Stimulated activated CD8-positive, alpha-beta memory T cell treated with anti-CD3 and anti-CD28 coated beads, Interleukin-2, amount 100 ng/mL, for 48 hours (primary cell): ENCODE data around the gene GTF3C1.
A peak's percentile ranks its signal among the peaks of the same experiment; 100 is the strongest.

Experiments
- DNase-seq, 2 donors: peaks; one replicate each; pipeline ENCODE4 v3.0.0-alpha.2; 2020; ENCODE audit warnings: low read depth in 2 of 2

Gene GTF3C1

DNA sequence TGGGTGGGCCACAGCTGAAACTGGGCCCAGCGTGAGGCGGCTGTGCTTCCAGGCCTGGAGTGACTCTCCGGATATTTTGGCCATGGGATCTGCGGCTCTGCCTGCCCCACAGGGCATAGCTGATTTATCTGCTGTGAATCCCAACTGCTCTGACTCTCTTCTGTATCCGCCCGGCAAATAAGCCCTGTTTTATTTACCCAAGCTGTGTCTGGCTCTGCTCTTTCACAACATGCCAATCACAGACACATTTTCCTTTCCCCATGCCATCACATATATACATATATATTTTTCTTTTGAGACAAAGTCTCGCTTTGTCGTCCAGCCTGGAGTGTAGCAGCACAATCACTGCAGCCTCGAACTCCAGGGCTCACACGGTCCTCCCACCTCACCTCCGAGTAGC lies 33.3 kb downstream of the GTF3C1 start:
- DNase-seq, result no peak

DNA sequence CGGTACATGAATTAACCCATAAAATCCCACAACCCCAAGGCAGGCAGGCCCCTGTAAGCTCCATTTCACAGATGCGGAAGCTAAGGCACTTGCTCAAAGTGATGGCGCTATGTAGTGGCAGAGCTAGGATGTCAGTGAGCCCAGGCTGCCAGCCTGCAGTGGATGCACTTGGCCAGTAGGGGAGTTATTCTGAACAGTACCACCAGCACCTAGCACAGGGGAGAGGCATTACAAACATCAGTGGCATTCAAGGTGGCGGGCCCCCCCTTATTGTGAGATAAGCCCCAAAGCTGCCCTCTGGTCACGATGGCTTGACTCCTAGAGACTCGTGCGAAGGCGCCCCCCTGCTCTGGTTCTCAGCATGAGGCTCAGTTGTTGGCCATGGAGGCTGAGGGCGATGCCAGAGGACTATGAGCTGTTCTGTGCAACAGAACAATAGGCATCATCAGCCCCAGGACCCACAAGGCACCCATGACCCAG lies 33.8 kb downstream of the GTF3C1 start:
- peak; percentile 7 to 13 for DNase-seq

DNA sequence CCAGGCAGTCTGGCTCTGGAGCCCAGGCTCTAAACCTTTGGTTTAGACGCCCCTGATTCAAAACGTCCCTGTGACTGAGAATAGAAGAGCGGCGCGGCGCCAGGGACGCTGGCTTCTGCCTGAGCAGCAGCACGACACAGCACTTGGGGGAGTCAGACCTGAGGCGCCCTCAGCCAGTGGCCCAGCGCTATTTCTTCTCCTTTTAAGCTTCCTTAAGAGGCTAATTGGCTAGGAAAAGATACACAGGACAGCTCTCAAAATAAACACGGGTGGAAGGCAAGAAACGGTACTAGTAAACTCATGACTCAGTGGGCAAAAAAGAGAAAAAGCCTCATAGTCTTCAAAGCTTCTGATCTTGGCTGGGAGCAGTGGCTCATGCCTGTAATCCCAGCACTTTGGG lies 34.9 kb downstream of the GTF3C1 start:
- no peak for DNase-seq

DNA sequence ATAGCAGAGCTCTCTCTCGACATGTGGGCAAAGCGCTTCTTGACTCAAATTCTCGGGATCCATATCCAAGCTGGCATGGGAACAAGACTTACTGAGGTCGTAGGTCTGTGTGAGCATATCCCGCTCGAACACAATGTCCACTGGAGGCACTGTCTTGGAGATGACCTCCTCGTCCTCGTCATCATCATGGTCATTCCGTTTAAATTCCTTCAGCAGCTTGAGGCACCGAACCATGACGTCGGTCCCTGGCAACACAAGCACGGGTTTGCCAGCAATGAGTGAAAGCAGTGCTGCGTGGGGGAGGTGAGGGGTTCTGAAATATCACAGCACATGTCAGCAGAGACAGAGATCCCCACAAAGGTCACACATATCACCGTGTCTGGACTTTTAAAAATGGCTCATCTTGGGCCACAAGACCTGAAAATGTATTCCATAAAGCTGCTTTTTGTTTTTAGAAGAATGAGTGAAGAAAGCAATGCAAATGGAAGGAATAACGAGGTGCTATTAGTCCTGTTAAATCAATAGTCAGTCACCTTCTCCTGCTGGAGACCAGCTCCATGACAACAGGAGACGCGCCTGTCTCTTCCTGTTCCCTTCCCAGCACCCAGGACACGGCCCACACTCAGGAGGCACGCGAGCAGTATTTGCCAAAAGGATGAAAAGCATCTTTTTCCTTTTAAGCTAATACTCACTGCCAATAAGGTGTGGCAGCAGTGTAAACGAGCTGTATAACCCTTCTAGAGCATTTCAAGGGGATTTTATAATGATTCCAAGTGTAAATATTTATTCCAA lies 37.9 kb downstream of the GTF3C1 start:
- DNase-seq, result no peak

DNA sequence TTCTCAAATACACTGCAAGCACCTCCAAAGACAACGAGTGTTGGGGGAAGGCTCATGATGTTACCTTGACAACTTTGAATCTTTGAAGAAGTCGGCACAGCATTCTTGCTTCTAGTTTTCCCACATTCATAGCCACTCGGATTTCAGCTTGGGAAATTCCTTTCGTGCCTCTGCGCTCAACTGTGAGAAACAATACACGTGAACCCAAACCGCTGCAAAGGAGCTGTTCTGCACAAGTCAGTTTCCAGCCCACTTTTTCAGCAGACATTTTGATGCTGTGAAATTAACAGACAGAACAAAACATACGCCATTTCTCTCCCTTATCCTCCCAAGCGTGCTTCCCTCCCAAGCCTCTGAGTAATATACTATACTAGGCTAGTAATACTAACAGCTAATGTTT lies 41.2 kb downstream of the GTF3C1 start:
- no peak for DNase-seq

DNA sequence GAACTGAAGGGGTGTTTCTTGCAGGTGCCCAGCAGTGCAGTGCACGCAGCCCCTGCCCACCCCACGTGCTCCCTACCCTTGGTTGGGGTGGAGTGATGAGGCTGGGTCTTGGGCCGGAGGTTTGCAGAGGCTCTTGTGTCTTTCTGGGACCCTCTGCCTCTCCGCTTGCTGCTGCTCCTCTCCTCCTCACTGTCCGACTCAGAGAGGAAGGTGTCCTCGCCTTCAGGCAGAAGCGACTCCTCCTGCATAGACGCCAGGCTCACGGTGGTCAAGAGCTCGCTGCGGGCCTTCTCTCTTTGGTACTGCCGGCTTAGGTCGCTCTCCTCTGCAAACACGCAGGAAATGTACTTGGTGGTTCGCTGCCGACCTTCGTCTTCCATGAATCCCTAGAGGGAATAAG lies 42.9 kb downstream of the GTF3C1 start:
- no peak for DNase-seq

DNA sequence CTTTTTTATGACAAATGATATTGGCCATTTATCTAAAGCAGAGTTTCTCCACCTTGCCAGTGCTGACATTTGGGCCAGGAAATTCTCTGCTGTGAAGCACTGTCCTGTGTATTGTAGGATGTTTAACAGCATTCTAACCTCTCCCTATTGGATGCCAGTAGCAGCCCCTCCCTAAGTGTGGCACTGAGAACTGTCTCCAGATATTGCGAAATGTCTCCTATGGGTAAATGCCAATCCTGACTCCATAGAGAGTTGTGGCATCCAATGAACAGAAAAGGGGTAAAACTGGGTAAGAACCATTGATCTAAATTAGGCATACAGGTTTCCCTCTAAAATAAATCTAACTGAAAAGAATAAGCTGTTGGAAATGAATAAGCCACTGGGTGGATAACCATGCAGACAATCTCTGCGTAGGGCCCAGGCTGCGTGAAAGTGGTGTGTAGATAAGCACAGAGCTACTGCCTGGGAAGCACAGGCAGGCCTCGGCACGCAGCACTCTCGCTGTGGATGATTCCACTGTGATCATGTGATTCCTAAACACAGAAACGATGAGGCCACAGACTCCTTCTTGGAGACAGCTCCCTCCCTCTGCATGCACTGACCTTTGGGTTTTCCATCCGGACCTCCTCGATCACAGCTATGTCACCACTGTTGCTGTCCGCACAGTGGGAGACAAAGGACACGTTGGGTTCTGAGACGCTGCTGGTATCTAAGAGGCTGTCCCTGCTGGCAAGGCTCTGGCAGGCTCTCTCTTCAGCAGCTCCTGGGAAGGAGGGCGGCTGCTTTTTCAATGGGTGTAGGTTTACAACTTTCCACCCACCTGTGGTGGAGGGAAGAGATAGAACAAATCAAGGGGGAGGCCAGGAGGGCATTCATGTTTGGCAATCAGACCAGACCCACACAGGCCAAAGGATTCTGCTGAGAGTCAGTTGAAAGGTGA lies 44.1 kb downstream of the GTF3C1 start:
- DNase-seq, result no peak

DNA sequence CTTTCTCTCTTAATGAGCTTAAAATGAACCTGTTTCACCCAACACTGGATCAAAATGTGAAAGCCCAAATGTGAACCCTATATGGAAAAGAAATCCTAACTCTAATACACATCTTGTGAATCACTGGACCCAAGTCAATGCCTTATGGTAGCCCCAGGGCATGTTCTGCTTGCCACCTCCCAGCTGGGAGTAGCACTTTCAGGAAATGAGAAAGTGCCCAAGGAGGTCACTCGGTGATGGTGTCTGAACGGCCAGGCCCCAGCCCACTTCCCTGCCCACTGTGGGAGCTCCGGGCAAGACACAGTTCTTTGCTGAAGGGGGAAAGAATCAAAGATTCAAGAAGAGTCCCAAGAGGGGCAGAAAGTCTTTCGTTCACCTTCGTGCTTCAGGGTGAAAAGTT lies 46.1 kb downstream of the GTF3C1 start:
- no peak for DNase-seq

DNA sequence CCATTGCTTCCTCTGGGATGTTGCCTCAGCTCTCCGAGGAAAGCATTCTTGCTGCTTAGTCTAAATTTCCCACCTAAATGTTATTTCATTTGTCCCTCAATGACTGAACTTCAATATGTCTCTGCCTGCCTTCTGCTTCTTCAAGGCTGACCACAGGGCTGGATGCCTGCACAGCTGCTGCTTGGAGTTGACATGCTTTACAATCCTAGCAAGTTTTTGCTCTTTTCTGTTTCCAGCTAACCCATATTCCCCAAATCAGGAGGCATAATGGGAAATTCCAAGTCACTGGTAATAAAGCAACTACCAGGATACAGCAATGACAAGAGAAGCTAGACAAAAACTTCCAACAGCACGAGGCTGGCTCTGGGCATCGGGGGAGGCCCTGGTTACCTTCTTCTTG lies 48.9 kb downstream of the GTF3C1 start:
- no peak for DNase-seq

DNA sequence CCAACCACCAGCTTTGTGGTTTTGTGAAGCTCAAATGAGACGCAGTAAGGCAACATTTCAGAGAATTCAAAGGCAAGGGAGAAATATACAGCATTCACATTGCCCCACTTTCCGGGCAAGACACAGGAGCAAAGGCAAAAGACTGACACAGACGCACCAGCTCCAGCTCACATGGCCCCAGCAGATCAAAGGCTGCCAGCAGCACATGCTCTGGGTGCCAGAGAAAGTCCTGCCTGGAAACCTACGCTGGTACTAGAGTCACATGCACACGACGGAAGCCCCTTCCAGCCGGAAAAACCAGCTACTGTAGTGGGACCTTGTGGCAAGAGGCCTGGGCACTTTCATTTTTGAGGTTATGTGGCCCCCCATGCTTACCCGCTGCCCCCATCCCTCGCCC lies 50.1 kb downstream of the GTF3C1 start:
- DNase-seq, result no peak

DNA sequence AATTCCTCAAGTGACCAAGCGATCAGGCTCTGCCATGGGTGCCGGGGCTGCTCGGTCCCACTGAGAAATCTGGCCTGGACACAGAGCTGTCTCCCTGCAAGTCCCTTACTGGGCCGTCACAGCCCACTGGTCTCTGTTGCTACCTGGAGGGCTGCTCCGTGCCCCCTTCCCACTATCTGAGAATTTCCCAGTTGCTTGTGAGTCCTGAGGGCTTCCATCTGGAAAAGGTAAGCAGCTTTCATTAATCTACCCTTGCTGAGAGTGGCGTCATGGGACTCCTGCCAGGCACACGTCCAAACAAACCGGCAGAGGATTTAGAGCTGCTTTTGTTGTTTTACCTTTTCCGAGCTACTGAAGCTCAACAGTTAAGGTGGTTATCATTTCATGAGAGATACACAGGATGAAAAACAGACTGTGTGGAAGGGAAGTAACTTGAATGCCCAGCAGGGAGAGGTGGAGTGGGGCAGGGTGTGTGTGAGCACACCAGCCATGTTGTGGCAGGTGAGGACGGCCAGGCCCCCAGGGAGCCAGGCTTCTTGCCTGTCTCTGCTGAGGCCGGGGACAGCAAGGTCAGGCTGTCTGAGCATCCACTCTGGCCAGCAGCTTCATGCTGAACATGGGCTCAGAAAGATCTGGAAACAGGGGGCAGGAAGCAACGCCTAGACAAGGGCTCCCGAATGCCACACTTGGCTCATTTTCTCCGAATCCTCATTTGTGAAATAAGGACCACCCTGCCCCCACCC lies 50.6 kb downstream of the GTF3C1 start:
- DNase-seq, result no peak

DNA sequence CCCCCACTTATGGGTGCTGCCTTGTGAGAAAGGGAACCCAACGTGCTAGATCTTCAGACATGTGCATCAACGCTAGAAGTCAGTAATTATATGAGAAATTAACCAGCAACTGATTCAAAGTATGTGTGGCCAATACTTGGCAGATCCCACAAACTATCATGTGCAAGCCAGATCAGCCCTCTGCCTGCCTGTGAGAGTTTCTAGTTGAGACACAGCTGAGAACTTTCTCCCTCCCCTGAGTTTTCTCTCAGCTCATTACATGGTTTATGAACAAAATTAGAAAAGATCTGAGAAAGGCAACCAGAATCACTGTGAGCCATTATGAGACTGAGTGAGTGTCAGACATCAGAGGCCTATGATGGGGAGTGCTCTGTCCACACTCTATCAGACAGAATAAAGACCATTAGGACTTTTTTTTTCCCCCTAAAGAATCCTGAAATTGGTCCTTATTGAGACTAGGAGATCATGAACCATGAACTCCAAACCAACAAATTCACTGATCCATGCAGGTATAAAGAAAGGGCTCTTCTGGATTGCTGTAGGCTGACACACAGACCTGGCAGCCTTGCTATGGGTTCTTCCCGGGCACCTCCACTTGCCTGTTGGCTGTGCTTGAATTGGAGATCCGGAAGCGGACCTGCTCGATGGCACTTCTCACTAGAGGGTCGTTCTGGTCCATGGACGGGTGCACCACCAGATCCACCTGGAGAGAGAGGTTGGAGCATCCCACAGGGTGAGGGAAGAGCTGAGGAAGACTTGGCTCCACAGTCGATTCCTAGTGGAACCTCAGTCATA lies 51.5 kb downstream of the GTF3C1 start:
- no peak for DNase-seq

DNA sequence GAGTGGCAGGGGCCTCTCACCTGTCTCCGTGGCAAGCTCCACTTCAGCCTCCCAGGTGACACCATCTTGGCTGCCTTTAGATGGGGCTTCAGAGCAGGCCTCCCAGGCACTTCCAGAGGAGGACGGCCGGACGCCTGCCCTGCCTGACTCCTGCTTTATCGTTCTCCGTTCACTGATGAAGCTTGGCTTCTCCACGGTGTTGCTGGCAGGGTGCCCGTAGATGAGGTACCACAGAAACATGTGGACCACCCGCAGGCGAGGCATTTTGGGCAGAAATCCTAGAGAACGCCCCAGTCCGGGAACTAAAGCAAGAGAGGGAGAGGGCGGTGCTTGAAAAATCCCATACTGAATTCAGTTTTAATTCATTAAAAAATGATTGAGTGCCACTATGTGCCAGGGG lies 54.5 kb downstream of the GTF3C1 start:
- DNase-seq, result no peak

DNA sequence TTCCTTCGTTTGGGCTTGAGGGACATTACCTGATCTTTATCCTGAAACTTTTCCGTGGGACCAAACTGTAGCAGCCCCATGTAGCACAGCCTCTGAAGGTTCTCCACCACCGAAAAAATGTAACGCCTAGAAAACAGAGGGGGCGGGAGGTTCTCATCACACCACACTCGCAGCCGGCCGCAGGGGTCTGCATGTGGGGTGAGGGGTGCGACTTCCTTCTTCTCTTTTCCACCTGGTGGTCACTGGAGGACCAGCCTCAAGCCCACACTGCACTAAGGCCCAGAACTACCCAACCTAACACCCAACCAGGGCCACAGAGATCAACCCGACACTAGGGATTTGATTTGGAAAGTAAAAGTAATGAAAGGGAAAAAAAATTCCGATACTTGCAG lies 57.1 kb downstream of the GTF3C1 start:
- no peak for DNase-seq

DNA sequence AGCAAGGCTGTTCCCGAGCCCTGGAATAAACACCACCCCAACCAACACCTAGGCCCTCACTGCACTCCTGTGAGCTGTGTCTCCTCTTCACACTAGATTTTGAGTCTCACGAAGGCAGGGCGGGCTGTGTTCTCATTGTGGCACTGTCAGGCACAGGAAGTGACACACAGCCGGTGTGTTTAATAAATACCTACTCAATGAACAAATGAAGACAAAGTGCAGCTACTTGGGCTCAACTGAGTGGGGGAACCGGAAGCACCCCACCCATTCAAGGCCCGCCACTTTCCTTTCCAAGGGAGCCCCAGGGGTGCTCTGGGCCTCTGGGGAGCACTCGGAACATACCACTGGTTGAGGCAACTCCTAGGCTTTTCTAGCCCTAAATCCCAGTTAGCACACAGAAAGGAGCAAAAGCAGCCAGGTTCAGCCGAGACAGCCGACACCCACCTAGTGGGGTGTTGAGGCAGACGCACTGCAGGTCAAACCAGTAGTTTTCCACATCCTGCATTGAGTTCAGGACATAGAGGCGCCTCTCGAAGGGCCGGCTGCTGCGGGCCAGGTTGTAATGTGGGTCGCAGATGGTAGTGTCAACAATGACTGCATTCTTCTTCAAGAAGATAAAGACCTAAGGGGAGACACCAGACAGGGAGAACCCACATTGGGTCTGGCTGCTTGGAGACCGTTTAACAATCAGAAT lies 57.7 kb downstream of the GTF3C1 start:
- DNase-seq, result no peak

DNA sequence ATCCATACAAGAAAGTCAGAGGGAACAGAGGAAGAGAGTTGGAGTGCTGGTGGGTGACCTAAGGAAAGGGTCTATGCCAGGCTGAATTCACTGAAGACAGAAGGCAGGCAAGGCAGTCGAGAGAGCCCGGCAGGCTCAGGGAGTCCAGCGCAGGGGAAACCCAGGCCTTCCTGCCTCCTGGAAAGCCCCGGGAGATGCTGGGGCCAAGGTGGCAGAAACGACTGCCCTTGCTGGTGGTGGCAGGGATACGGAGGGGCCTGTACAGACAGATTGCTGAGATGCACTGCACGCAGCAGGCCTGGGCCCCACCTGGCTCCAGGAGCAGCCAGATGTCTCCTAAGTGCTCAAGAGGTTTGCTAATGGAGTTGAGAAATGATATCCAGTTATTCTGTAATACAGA lies 59.8 kb downstream of the GTF3C1 start:
- no peak for DNase-seq

DNA sequence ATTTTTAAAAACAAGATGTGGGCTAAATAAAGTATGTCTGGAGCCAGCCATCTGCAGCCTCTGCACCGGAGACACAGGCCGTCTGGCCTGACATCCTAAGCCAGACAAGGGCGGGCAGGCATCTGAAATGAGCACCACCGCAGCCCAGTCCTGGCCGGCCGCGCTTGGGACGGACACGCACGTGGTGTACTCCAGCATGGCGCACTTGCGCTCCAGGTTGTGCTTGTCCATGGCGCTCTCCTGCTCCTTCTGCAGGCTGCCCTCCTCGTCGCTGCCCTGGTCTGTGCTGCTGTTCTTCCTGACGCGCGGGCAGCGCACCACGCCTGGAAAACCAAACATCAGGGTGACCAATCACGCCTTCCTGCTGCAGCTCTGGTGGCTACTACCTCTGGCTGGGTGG lies 60.3 kb downstream of the GTF3C1 start:
- DNase-seq, result no peak

DNA sequence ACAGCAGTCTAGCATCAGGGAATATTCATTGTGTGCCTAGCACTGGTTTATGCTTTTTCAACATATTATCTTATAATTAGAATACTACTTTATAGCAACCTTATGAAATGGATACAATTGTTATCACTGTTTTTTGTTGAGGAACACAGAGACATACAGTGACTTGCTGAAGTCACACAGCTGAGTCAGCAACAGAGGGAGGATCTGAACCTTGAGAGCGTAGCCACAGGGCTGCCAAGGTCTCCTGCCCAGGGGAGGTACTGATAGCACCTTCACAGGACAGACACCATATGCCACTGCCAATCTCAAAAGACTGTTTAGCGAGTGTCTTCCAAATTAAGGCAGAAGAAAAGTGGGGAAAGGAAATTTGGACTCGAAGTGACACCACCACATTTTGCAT lies 63.0 kb downstream of the GTF3C1 start:
- DNase-seq, result no peak

DNA sequence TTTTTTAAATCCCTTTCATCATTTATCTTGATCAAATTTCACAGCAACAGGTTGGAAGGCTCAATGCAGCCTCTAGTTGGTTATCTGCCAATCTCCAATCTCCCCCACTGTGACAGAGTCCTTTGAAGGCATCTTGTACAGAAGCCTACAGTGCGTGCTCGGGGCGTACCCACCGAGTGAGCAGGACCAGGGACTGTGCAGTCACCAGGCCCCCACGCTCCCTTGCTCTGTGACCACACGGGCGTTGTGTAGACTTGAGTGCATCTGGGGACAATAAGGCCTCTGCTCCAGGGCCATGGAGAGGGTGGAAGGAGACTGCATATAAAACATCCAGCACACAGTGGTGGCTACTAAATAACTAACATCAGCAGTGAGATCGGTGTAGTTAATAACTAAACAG lies 63.4 kb downstream of the GTF3C1 start:
- no peak for DNase-seq

DNA sequence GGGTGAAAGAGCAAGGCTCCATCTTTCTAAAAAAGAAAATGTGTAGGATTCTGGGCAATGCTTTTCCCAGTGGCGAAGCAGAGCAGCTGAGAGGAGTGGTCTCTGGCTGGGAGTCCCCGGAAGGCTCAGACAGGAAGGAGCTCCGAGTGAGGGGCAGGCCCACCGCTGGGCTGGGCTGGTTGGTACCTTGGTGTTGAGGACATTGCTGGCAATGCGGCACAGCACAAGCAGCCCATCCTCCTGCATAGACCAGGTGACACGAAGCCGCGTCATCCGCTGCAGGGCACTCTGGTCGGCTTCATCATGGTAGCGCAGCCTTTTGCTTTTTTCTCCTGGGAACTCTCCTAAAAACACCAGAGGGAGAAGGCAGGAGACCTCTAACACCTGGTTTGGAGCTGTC lies 63.9 kb downstream of the GTF3C1 start:
- no peak for DNase-seq

DNA sequence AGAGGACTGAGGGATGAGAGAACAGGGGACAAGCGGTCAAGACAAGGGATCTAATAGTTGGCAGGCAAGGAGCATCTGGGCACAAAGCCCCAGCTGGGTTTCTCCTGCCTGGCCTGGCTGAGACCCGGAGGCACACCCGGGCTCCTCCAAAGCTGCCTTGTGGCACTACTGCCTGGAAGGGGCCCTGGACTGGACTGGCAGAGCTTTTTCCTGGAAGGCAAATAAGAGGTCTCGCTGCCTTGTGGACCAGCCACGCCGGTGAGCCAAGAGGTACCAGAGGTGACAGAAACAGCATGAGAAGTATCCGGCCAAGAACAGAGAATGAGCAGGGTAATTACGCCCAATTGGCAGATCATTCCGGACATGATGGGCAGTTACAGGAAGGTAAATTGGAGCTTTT lies 64.6 kb downstream of the GTF3C1 start:
- DNase-seq, result no peak
